Sigmoid colon (tissue), 3 donors: Measurements from ENCODE around the gene ABCD4.

ENCODE experiments used
- POLR2A ChIP-seq, 2 donors: fragments of 450-650 bp; IDR thresholded peaks; one replicate each; pipeline ENCODE4 v1.6.1; 2016; ENCODE audit warnings: antibody characterized with exemption in 2 of 2, mild to moderate bottlenecking in 2 of 2, moderate library complexity in 2 of 2
- TF ChIP-seq, protein P1 (sequence below), 4 experiments: fragments of 450-650 bp in 3 of 4; fragments of 200-600 bp in 1 of 4; IDR thresholded peaks; one replicate each; pipeline ENCODE4 v1.5.1; 2016 to 2019; ENCODE audit warnings: antibody characterized with exemption in 4 of 4, mild to moderate bottlenecking in 3 of 4, moderate library complexity in 2 of 4

DNA sequence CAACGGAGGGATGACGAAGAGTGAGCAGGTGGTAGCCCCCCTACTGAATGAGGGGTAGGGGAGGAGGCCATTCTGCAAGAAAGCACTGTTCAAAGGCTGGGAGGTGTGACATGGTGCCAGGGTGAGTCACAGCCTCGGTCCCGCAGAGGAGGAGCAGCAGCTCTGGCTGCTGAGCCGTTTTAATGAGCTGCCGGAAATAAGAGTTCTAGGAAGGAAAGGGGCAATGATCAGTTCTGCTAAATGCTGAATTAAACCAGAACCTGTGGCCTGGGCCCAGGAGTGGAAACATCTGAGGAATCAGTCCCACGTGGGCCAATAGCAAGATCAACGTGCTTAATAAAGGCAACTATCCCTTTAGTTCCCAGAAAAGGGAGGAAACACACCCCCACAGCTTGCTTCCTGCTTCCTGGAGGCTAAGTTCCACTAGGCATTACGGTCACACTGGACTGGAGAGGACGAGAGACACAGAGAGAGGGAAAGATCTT, 3.6 kb downstream of the ABCD4 start:
- TF ChIP-seq, protein P1, sequence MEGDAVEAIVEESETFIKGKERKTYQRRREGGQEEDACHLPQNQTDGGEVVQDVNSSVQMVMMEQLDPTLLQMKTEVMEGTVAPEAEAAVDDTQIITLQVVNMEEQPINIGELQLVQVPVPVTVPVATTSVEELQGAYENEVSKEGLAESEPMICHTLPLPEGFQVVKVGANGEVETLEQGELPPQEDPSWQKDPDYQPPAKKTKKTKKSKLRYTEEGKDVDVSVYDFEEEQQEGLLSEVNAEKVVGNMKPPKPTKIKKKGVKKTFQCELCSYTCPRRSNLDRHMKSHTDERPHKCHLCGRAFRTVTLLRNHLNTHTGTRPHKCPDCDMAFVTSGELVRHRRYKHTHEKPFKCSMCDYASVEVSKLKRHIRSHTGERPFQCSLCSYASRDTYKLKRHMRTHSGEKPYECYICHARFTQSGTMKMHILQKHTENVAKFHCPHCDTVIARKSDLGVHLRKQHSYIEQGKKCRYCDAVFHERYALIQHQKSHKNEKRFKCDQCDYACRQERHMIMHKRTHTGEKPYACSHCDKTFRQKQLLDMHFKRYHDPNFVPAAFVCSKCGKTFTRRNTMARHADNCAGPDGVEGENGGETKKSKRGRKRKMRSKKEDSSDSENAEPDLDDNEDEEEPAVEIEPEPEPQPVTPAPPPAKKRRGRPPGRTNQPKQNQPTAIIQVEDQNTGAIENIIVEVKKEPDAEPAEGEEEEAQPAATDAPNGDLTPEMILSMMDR (IDR thresholded peaks at IDR 0.05): no peak
- no peak for TF ChIP-seq POLR2A (IDR thresholded peaks at IDR 0.05)
